Hepatocyte (in vitro differentiated cells): Measurements from ENCODE around the gene DPYD.

Experiments used
- CTCF ChIP-seq: fragments of 200-600 bp; sonication (generic); IDR thresholded peaks from 2 replicates; pipeline ENCODE4 v1.5.1; 2016; ENCODE audit warnings: antibody characterized with exemption, mild to moderate bottlenecking; ENCODE audit not compliant: poor library complexity
- EZH2 ChIP-seq: fragments of 200-600 bp; sonication (generic); IDR thresholded peaks from 2 replicates; pipeline ENCODE4 v1.6.1; 2016; ENCODE audit warnings: antibody characterized with exemption, mild to moderate bottlenecking, borderline replicate concordance
- EZH2phosphoT487 ChIP-seq: fragments of 200-600 bp; sonication (generic); IDR thresholded peaks from one replicate; pipeline ENCODE4 v1.6.1; 2018; ENCODE audit warnings: antibody characterized with exemption, mild to moderate bottlenecking, low read depth, moderate library complexity; ENCODE audit not compliant: unreplicated experiment, severe bottlenecking

GRCh38 chr1:97467445-97467844, 453.4 kb downstream of the DPYD start:
- no peak for TF ChIP-seq CTCF
- TF ChIP-seq EZH2 = no peak
- TF ChIP-seq EZH2phosphoT487 = no peak
